Testis (tissue), 3 donors: ENCODE results near the gene CHN2. TPM values are rescaled to one million over a fixed set of nuclear protein-coding genes. Genes with fewer than 3 reads are reported as not detected.

Experiments
- DNase-seq: peaks from one replicate; pipeline ENCODE4 v3.0.0-alpha.2; 2019
- H3K27ac ChIP-seq, 2 donors: fragments of 200-600 bp; sonication (generic); one replicate each; pipeline ENCODE4 v1.5.1; 2019
- H3K27me3 ChIP-seq: fragments of 200-600 bp; sonication (generic); one replicate; pipeline ENCODE4 v1.5.1; 2019
- H3K36me3 ChIP-seq: fragments of 200-600 bp; sonication (generic); one replicate; pipeline ENCODE4 v1.5.1; 2017; ENCODE audit warnings: low read depth; ENCODE audit errors: missing control alignments
- H3K4me1 ChIP-seq: fragments of 200-600 bp; sonication (generic); one replicate; pipeline ENCODE4 v1.5.1; 2019
- H3K4me3 ChIP-seq, 2 donors: fragments of 200-600 bp; sonication (generic); one replicate each; pipeline ENCODE4 v1.5.1; 2017 to 2019
- H3K9me3 ChIP-seq: fragments of 200-600 bp; sonication (generic); one replicate; pipeline ENCODE4 v1.5.1; 2017
- CTCF ChIP-seq, 3 experiments: fragments of 450-650 bp in 2 of 3; fragments of 200-600 bp in 1 of 3; sonication (generic) in 1 of 3; IDR thresholded peaks; one replicate each; pipeline ENCODE4 v1.5.1; 2016 to 2019; ENCODE audit warnings: antibody characterized with exemption in 3 of 3, mild to moderate bottlenecking in 2 of 3, moderate library complexity in 1 of 3
- POLR2A ChIP-seq: fragments of 450-650 bp; IDR thresholded peaks from one replicate; pipeline ENCODE4 v1.6.1; 2017; ENCODE audit warnings: antibody characterized with exemption, mild to moderate bottlenecking, moderate library complexity
- WGBS, 2 donors: methylation state at CpG; one replicate each; pipeline ENCODE4 v1.1.5; 2018; 5-methylcytosine and 5-hydroxymethylcytosine counted together
- intact Hi-C: fragments of 100-400 bp; cut with DNase I; formaldehyde crosslinking; loops from one replicate; pipeline ENCODE4 v1.15.1; 2023; ENCODE audit warnings: low total_unique reads
- polyA plus RNA-seq: library from polyadenylated mRNA; stranded (reverse); fragments of 350-450 nt; fragmentation: Illumina TruSeq; extraction: RNeasy Lipid Tissue Mini Kit (QIAGEN cat#74804); gene quantifications from one replicate; pipeline ENCODE4 v1.2.3, GENCODE V29; 2014; ENCODE audit warnings: low read depth, low replicate concordance; ENCODE audit not compliant: insufficient read depth
- total RNA-seq, 2 donors: library from RNA; depleted of rRNA; stranded (reverse); fragments of >200 nt; gene quantifications; one replicate each; pipeline ENCODE4 v1.2.3, GENCODE V29; 2016

Gene CHN2
- total and polyA plus RNA-seq, 3 donors from 2014 or later = 8.6 to 27.4 (median 15.1) TPM

GRCh38 chr7:29302666-29303395, 108.3 kb downstream of the CHN2 start:
- H3K4me1 ChIP-seq = no peaks in the 10 kb centered on the region
- no peak overlapping the region for H3K4me3 ChIP-seq
- H3K36me3 ChIP-seq = no peaks in the 10 kb centered on the region
- intact Hi-C loops = no loop called here
- 90 to 92% methylated on average over 12 of the region's 12 CpGs for WGBS, 2 donors
- H3K27me3 ChIP-seq = no peaks in the 10 kb centered on the region
- no peak overlapping the region for H3K27ac ChIP-seq
- H3K9me3 ChIP-seq = no peaks in the 10 kb centered on the region
- no peak for TF ChIP-seq CTCF (IDR thresholded peaks at IDR 0.05)
- no peak for TF ChIP-seq POLR2A
- DNase-seq = no peak

- H3K4me1 ChIP-seq = no peaks in the 10 kb centered on the region
- no peaks in the 10 kb centered on the region for H3K27me3 ChIP-seq
- no peaks in the 10 kb centered on the region for H3K9me3 ChIP-seq
- WGBS, 2 donors = 64 to 65% methylated on average over 6 of the region's 6 CpGs
- no peak for DNase-seq
- H3K36me3 ChIP-seq = no peaks in the 10 kb centered on the region
- intact Hi-C loops = no loop called here
- no peak overlapping the region for H3K27ac ChIP-seq
- H3K4me3 ChIP-seq = no peak overlapping the region
- no peak for TF ChIP-seq CTCF (IDR thresholded peaks at IDR 0.05)
- TF ChIP-seq POLR2A = no peak
Observed at GRCh38 chr7:29304756-29305155, 110.2 kb downstream of the CHN2 start.

- intact Hi-C loops = no loop called here
- TF ChIP-seq POLR2A (no peak), CTCF (IDR thresholded peaks at IDR 0.05) (no peak)
Observed at GRCh38 chr7:29306319-29306991, 111.9 kb downstream of the CHN2 start.

GRCh38 chr7:29308424-29308823, 113.8 kb downstream of the CHN2 start:
- Histone ChIP-seq H3K9me3 (no peaks in the 10 kb centered on the region), H3K36me3 (no peaks in the 10 kb centered on the region), H3K27ac (no peak overlapping the region), H3K27me3 (no peaks in the 10 kb centered on the region), H3K4me3 (no peak overlapping the region), H3K4me1 (no peaks in the 10 kb centered on the region)
- 89 to 97% methylated on average over 6 of the region's 6 CpGs for WGBS, 2 donors
- TF ChIP-seq CTCF (IDR thresholded peaks at IDR 0.05) = no peak
- TF ChIP-seq POLR2A = no peak
- no peak for DNase-seq
- intact Hi-C loops = no loop called here

More at GRCh38 chr7:29306319-29306991, 111.9 kb downstream of the CHN2 start:
- H3K4me1 ChIP-seq = no peaks in the 10 kb centered on the region
- no peak overlapping the region for H3K27ac ChIP-seq
- H3K27me3 ChIP-seq = no peaks in the 10 kb centered on the region
- no peaks in the 10 kb centered on the region for H3K36me3 ChIP-seq
- H3K4me3 ChIP-seq = no peak overlapping the region
- H3K9me3 ChIP-seq = no peaks in the 10 kb centered on the region
- DNase-seq = no peak
- WGBS, 2 donors = 80 to 82% methylated on average over 5 of the region's 5 CpGs
